Natural killer cell treated with Interleukin-12 subunit alpha and Interleukin-12 subunit beta and Interleukin-15 and Interleukin-18, amount 100 ng/mL, for 72 hours (primary cell): ENCODE results near the gene RYK. TPM values are rescaled to one million over a fixed set of nuclear protein-coding genes. Genes with fewer than 3 reads are reported as not detected.
"Not testable (repeated sequence)": the region's sequence is repeated elsewhere in the genome, so short reads cannot be mapped to it uniquely, and the experiment has no call there.

Source experiments
- ATAC-seq, 2 donors: fragments of 150-1000 bp; cut with Tn5 transposase in 1 of 2; sonication (Bioruptor Pico), chemical (Tn5 transposase) in 1 of 2; 2 replicates each; pipeline ENCODE4 v1.10.0; 2021
- DNase-seq: peaks from one replicate; pipeline ENCODE4 v3.0.0; 2022; ENCODE audit warnings: low spot score
- H3K27ac Mint-ChIP-seq, 2 donors: 1 replicate in 1 of 2; 2 replicates in 1 of 2; pipeline ENCODE4 v1.8.0; 2022; ENCODE audit warnings: mixed read lengths in 2 of 2, mild to moderate bottlenecking in 1 of 2, moderate library complexity in 1 of 2
- H3K27me3 Mint-ChIP-seq, 2 donors: 1 replicate in 1 of 2; 2 replicates in 1 of 2; pipeline ENCODE4 v1.8.0; 2022; ENCODE audit warnings: mixed read lengths in 2 of 2
- H3K36me3 Mint-ChIP-seq: one replicate; pipeline ENCODE4 v1.8.0; 2022; ENCODE audit warnings: mixed read lengths
- H3K4me1 Mint-ChIP-seq, 2 donors: 1 replicate in 1 of 2; 2 replicates in 1 of 2; pipeline ENCODE4 v1.8.0; 2022; ENCODE audit warnings: low read depth in 2 of 2, mixed read lengths in 2 of 2, mild to moderate bottlenecking in 1 of 2
- H3K4me3 Mint-ChIP-seq: one replicate; pipeline ENCODE4 v1.8.0; 2022; ENCODE audit warnings: mixed read lengths
- H3K9me3 Mint-ChIP-seq: 2 replicates; pipeline ENCODE4 v1.8.0; 2022; ENCODE audit warnings: mixed read lengths
- total RNA-seq, 2 donors: library from RNA; stranded (reverse); gene quantifications; one replicate each; pipeline ENCODE4 v1.2.3, GENCODE V29; 2022

Gene RYK
- total RNA-seq, 2 donors from 2014 or later = 20.6 to 20.8 TPM

DNA sequence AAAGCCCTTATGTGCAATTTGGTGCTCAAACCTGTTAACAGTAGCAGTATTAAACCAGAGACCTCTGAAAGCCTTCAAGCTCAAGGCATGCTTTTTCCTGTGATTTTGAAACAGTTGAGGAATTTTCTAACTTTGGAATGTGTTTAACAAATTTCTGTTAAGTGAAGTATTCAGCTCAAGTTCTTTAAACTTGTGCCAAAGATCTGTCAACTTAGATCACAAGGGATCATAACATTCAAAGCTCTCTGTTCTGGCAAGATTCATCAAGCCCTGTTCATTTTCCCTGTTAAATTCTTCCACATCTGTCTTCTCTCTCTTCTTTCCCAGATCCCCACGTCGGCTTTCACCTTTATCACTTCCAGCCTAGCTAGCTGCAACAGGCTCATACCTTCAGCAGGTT, 28.8 kb upstream of the RYK start:
- ATAC-seq (no peak), DNase-seq (no peak)
- peaks cover 4% of the 10 kb centered on the region for H3K36me3 Mint-ChIP-seq
- H3K27ac Mint-ChIP-seq = no peak overlapping the region
- H3K4me3 Mint-ChIP-seq = no peak overlapping the region
- H3K27me3 Mint-ChIP-seq = peaks cover 41 to 53% of the 10 kb centered on the region in 2 donors
- no peaks in the 10 kb centered on the region for H3K9me3 Mint-ChIP-seq
- H3K4me1 Mint-ChIP-seq = no peaks in the 10 kb centered on the region

DNA sequence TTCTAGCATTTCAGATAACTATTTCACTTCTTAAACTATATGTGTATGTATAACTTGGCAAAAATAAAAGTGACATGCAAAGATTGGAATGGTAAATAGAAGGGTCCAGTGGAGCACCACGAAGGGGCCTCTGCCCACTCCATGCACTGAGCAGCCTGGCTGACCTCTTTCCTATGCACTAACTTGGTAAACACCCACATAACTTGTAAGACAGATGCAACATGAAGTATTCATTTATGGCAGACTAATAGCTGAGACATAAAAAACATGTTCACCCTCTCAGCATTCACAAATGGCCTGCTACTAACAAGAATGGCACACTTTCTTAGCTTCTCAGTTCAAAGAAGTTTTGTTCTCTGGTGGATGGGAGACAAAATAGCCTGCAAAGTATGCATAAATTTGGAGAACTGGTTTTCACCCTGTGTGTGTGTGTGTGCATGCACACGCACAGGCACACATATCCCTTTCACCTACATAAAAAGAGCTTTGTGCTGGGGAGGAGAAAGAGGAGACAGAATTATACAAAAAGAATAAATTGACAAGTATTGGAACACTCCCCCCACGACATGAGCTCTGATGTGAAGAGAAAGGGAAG, 26.5 kb upstream of the RYK start:
- Mint-ChIP-seq H3K27ac (no peak overlapping the region), H3K9me3 (no peaks in the 10 kb centered on the region), H3K4me3 (no peak overlapping the region), H3K36me3 (peaks cover 4% of the 10 kb centered on the region), H3K4me1 (no peaks in the 10 kb centered on the region), H3K27me3 (peaks cover 51 to 65% of the 10 kb centered on the region in 2 donors)
- ATAC-seq (no peak), DNase-seq (no peak)

DNA sequence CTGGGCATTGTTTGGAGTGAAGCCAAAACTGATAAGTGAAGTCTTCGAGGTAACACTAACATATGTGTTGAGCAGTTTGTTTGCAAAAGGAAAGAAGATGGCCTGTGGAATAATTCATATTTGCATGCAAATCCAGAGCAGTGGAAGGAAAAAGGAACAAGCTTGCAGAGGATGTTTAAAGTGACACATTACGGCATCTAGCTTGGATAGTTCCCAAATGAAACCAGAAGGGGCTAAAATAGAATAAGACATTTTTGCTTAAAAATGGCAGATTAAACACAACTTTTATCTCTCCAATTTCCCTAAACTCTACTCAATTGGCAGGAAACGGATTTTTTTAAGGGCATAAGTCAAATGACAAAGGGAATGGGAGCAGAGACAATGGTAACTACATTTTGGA, 25.4 kb upstream of the RYK start:
- Mint-ChIP-seq H3K9me3 (no peaks in the 10 kb centered on the region), H3K27me3 (peaks cover 50 to 58% of the 10 kb centered on the region in 2 donors), H3K27ac (no peak overlapping the region), H3K4me1 (no peaks in the 10 kb centered on the region), H3K4me3 (no peak overlapping the region), H3K36me3 (peaks cover 4% of the 10 kb centered on the region)
- DNase-seq (no peak), ATAC-seq (no peak)

DNA sequence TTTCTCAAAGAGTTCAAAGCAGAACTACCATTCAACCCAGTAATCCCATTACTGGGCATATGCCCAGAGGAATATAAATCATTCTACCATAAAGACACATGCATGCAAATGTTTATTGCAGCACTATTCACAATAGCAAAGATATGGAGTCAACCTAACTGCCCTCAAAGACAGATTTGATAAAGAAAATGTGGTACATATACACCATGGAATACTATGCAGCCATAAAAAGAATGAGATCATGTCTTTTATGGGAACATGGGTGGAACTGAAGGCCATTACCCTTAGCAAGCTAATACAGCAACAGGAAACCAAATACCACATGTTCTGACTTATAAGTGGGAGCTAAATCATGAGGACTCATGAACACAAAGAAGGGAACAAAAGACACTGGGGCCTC, 24.5 kb upstream of the RYK start:
- not testable (repeated sequence) for DNase-seq, H3K4me1 Mint-ChIP-seq, H3K36me3 Mint-ChIP-seq, H3K4me3 Mint-ChIP-seq, H3K9me3 Mint-ChIP-seq, ATAC-seq, H3K27ac Mint-ChIP-seq
- peaks cover 51 to 53% of the 10 kb centered on the region in 2 donors for H3K27me3 Mint-ChIP-seq

DNA sequence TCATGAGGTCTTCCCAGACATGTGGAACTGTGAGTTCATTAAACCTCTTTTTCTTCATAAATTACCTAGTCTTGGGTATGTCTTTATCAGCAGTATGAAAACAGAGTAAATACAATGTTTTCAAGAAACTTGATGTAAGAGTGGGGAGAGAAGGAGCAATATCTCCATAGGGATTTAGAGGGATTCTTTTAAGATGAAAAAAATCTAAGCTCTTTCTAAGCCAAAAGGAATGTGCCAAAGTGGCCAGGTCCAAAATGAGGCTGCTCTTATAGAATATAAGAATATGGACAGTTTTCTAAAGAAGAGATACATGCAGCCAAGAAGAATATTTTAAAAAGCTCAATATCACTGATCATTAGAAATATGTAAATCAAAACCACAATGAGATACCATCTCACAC, 23.9 kb upstream of the RYK start:
- Mint-ChIP-seq H3K4me1 (no peaks in the 10 kb centered on the region), H3K27me3 (peaks cover 48 to 53% of the 10 kb centered on the region in 2 donors), H3K4me3 (no peak overlapping the region), H3K27ac (no peak overlapping the region), H3K9me3 (no peaks in the 10 kb centered on the region), H3K36me3 (peaks cover 4% of the 10 kb centered on the region)
- ATAC-seq = no peak
- no peak for DNase-seq

DNA sequence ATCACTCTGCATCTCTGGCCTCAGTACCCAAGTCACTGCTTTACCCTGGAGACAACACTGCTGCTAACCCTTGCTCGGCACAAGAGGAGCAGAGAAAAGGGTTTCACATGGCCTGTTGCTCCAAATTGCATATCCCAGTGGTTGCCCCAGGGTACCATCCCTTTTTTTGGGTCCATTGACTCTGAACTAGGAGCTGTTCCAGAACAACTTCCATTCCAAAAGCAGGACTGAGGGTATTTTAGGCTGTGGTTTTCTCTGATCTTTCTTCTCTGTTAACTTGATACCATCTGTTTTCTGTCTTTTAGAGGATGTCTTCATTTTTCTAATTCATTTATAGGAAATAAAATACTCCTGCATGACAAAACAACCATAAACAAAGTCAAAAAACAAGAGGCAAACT, 17.3 kb upstream of the RYK start:
- H3K27ac Mint-ChIP-seq = no peak overlapping the region
- H3K36me3 Mint-ChIP-seq = no peaks in the 10 kb centered on the region
- no peaks in the 10 kb centered on the region for H3K9me3 Mint-ChIP-seq
- peaks cover 38 to 49% of the 10 kb centered on the region in 2 donors for H3K27me3 Mint-ChIP-seq
- ATAC-seq (no peak), DNase-seq (no peak)
- H3K4me1 Mint-ChIP-seq = no peaks in the 10 kb centered on the region
- no peak overlapping the region for H3K4me3 Mint-ChIP-seq

DNA sequence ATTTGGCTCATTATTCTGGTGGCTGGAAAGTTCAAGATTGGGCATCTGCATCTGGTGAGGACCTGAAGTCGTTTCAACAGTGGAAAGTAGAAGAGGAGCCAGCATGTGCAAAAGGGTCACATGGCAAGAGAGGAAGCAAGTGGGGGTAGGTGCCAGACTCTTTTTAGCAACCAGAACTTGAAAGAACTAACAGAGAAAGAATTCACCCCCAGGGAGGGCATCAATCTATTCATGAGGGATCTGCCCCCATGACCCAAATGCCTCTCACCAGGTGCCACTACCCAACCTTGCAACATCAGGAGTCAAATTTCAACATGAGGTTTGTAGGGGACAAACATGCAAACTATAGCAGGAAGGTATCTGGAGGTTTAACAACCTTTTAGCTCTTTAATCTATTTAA, 10.3 kb upstream of the RYK start:
- Mint-ChIP-seq H3K27ac (no peak overlapping the region), H3K4me1 (peaks cover 3 to 4% of the 10 kb centered on the region in 2 donors), H3K4me3 (no peak overlapping the region), H3K27me3 (peaks cover 34 to 71% of the 10 kb centered on the region in 2 donors), H3K9me3 (no peaks in the 10 kb centered on the region), H3K36me3 (no peaks in the 10 kb centered on the region)
- ATAC-seq (no peak), DNase-seq (no peak)

DNA sequence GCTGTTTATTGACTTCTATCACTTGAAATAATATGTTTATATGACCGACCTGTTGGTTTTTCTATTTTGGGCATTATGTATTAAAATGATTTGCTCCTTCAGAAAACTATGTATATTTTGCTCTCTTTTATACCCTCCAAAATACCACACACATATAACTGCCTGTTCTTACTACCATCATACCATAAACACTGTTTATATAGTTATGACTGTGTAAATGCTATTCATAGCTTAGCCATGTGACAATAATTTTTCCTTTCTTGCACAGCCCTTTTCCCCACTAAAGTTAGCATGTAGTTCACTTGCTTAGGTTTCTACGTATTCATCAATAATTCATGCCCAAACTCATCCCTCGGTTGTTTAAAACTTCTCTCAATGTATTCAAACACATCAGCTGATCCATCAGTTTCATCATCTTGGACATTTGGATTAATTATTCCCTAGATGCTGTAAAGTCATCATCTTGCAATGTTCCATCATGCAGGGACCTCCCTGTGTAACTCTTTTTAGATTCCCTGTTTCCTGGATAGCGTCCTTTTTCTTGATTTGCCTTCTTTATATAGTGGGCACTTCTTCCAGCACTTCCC, 8.2 kb upstream of the RYK start:
- ATAC-seq = no peak
- Mint-ChIP-seq H3K4me3 (no peak overlapping the region), H3K9me3 (no peaks in the 10 kb centered on the region)

DNA sequence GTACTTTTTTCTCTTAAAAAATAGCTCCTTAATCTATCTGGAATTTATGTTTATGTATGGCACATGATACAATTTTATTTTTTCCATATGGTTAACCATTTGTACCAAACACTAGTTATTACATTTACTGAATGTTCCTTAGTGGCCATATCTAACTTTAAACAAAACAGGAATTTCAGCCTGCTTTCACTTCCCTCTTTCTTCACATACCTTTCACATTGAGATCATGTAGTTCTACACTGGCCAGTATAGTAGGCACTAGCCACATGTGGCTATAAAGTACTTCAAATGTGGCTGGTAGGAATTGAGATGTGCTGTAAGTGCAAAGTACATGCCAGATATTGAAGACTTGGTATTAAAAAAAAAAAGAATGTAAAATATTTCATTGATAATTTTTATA, 4.7 kb upstream of the RYK start:
- DNase-seq = no peak
- peaks cover 28 to 49% of the 10 kb centered on the region in 2 donors for H3K27me3 Mint-ChIP-seq
- no peak overlapping the region for H3K4me3 Mint-ChIP-seq
- H3K9me3 Mint-ChIP-seq = no peaks in the 10 kb centered on the region
- no peak overlapping the region for H3K27ac Mint-ChIP-seq
- no peak for ATAC-seq
- no peaks in the 10 kb centered on the region for H3K36me3 Mint-ChIP-seq
- H3K4me1 Mint-ChIP-seq = peaks cover 12 to 16% of the 10 kb centered on the region in 2 donors

More for the DNA sequence above, 8.2 kb upstream of the RYK start:
- no peak for DNase-seq
- H3K27me3 Mint-ChIP-seq = peaks cover 27 to 66% of the 10 kb centered on the region in 2 donors
- H3K36me3 Mint-ChIP-seq = no peaks in the 10 kb centered on the region
- H3K4me1 Mint-ChIP-seq = peaks cover 5 to 8% of the 10 kb centered on the region in 2 donors
- no peak overlapping the region for H3K27ac Mint-ChIP-seq

DNA sequence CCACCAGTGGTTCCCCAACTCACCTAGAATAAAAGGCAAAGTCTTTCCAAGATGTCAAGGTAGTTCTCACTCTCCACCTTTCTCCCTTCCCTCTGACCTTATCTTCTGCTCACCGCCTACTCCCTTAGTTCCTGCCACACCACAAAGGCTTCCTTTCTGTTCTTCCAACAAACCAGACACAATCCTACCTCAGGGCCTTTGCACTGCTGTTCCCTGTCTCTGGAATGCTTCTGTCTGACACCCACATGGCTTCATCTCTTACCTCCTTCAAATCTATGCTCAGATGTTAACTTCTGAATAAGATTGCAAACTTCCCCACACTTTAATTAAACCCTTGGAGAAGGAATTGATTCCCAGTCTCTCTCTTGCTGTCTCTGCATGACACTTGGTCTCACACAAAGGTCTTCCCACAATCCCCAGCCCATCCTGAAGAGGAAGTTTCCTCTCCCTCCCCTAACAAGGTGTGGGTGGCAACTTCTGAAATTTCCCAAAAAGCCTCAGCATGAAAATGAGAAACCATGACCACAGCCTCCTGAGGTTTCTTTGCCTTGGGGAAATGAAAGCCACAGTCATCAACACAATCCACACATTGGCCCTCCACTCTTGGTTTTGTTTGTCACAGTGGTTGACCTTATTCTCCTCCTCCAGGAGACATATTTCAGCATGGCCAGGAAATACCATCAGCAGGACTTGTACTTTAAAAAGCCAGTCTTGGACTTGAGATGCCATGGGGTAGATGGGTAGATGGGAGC, 3.0 kb upstream of the RYK start:
- peak overlapping the region; percentile 4 for H3K4me3 Mint-ChIP-seq
- no peak for DNase-seq

DNA sequence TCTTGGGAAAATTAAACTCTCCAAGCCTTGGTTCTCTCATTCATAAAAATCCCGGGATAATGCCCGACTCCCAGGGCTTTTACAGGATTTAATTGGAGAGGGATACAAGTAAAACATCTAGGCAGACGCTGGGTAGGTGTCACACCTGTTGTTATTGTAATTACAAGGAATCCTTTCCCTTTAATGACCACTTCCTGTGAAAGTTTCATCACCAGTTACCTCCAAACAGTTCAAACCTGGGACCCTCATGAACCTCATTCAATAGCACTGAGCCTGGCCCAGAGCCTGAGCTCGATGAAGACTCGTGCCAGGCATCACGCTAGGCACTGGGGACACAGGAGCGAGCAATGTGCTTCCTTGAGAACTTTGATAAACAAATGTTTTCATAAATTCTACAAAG, 2.1 kb upstream of the RYK start:
- no peak for ATAC-seq
- Mint-ChIP-seq H3K4me1 (peaks cover 23 to 34% of the 10 kb centered on the region in 2 donors), H3K27ac (no peak overlapping the region), H3K36me3 (no peaks in the 10 kb centered on the region), H3K9me3 (no peaks in the 10 kb centered on the region), H3K27me3 (peaks cover 16 to 28% of the 10 kb centered on the region in 2 donors), H3K4me3 (no peak overlapping the region)
- no peak for DNase-seq

More for the DNA sequence above, 3.0 kb upstream of the RYK start:
- Mint-ChIP-seq H3K27me3 (peaks cover 17 to 31% of the 10 kb centered on the region in 2 donors), H3K9me3 (no peaks in the 10 kb centered on the region), H3K36me3 (no peaks in the 10 kb centered on the region), H3K27ac (peak overlapping the region; percentile 3 to 24), H3K4me1 (peaks cover 21 to 31% of the 10 kb centered on the region in 2 donors)
- no peak for ATAC-seq

DNA sequence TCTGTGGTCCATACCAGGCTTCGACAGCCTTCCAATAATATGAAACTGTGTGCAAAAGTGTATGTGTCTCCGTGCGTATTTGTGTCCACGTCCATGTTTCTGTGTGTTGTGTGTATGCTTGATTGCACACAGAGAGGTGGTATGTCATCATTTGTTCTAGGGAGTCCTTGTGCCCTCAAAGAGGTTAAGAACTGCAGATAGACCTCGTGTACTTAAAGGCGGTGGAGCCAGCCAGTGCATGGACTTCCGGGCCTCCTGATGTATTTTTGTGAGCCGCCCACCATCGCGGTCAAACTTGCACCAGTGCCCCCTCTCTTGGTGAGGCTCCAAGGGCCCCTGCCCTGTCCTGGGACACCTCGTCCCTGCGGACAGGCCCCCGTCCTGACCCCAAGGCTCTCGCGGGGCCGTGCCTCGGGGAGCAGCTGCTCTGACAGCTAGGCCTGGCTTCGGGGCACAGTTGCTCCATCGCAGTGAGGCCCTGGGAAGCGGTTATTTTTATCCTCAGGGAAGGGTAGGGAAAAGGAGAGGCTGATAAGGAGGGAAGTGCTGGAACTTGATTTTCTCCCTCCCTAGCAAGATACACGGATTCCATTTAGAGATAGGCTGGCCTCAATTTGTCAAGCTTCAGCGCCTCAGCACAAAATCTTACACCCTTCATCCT, 1.2 kb upstream of the RYK start:
- no peaks in the 10 kb centered on the region for H3K36me3 Mint-ChIP-seq
- H3K27ac Mint-ChIP-seq = peak overlapping the region in 1 of 2 donors; percentile 46
- DNase-seq (no peak), ATAC-seq (no peak)
- peaks cover 23 to 34% of the 10 kb centered on the region in 2 donors for H3K4me1 Mint-ChIP-seq
- no peaks in the 10 kb centered on the region for H3K9me3 Mint-ChIP-seq
- peaks cover 16 to 28% of the 10 kb centered on the region in 2 donors for H3K27me3 Mint-ChIP-seq
- H3K4me3 Mint-ChIP-seq = peak overlapping the region; percentile 80

DNA sequence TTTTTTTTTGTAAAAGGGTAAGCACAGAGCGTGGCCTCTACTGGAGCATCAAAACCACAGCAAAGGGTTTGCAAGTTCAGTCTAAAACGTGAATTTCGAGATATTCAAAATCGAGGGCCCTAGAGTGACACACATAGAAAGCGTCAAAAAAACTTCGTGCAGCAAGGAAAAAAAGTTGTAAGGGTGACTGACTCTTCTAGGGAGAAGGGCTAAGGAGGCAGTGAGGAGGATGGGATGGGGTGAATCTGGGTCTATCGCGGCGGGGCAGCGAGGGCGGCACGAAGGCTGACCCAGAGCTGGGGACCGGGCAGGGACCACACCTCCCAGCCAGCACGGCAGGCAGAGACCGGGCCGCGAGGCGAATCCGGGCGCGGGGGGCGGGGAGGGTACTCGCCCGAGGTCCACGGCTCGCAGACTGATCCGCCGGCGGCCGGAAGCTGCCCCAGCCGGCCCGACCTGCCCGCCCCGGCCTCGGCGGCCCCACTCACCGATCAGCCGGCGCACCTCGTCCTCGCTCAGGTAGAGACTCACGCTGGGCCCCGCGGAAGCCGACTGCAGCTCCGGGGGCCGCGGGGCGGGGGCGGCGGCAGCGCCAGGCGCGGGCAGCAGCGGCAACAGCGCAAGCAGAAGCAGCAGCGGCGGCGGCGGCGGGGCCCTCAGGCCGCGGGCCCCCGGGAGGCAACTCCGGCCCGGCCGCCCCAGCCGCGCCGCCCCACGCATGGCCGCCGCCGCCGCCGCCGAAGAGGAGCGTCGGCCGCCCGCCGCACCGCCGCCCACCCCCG, 533 bp downstream of the RYK start:
- peak overlapping the region; percentile 67 to 94 for H3K27ac Mint-ChIP-seq
- peaks cover 9 to 16% of the 10 kb centered on the region in 2 donors for H3K27me3 Mint-ChIP-seq
- peaks cover 28 to 34% of the 10 kb centered on the region in 2 donors for H3K4me1 Mint-ChIP-seq
- DNase-seq (peak; percentile 71), ATAC-seq (peak; percentile 76 to 80)
- no peaks in the 10 kb centered on the region for H3K36me3 Mint-ChIP-seq
- H3K9me3 Mint-ChIP-seq = no peaks in the 10 kb centered on the region
- H3K4me3 Mint-ChIP-seq = peak overlapping the region; percentile 94
